ENCODE data around the gene PLA2G4A.

PLA2G4A gene

DNA sequence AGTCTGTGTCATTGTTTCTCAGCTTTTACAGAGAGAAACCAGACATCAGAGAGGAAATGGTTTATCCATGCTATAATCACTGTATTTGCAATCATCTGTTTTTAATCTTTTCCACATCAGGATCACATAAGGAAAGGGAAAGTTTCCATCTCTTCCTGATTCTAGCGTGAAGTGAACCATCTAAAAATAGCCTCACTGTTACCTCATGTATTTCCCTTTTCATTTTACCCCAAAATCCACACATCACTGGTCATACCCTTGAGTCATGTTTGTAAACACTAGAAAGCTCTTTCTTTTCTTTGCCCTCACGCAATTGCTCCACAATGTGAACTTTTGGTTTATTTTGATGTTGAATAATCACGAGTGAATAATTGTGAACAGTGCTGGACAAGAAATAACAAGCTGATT lies 146.0 kb downstream of the PLA2G4A start:
- H3K4me3 ChIP-seq (ENCODE audit: low read depth, low read length) = no peak overlapping the region; the same call in 1 of the 2 replicates
- TF ChIP-seq, protein P1, sequence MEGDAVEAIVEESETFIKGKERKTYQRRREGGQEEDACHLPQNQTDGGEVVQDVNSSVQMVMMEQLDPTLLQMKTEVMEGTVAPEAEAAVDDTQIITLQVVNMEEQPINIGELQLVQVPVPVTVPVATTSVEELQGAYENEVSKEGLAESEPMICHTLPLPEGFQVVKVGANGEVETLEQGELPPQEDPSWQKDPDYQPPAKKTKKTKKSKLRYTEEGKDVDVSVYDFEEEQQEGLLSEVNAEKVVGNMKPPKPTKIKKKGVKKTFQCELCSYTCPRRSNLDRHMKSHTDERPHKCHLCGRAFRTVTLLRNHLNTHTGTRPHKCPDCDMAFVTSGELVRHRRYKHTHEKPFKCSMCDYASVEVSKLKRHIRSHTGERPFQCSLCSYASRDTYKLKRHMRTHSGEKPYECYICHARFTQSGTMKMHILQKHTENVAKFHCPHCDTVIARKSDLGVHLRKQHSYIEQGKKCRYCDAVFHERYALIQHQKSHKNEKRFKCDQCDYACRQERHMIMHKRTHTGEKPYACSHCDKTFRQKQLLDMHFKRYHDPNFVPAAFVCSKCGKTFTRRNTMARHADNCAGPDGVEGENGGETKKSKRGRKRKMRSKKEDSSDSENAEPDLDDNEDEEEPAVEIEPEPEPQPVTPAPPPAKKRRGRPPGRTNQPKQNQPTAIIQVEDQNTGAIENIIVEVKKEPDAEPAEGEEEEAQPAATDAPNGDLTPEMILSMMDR (IDR thresholded peaks at IDR 0.05; ENCODE audit: insufficient read depth, low read length, missing control alignments) = no peak
- POLR2A ChIA-PET = interaction anchor here (1.9 kb wide), 1 partner anchor 295 kb away, joined by 8 read pairs; the partner anchor contains the start of gene PTGS2
- CTCF ChIA-PET = interaction anchor here (0.8 to 1.5 kb wide), 8 partner anchors 10 to 600 kb away, joined by 3 to 8 read pairs (median 4); partner anchors contain the start of genes PTGS2 and TPR
- peak; percentile 90 for DNase-seq (ENCODE audit: low read depth, low spot score)

DNA sequence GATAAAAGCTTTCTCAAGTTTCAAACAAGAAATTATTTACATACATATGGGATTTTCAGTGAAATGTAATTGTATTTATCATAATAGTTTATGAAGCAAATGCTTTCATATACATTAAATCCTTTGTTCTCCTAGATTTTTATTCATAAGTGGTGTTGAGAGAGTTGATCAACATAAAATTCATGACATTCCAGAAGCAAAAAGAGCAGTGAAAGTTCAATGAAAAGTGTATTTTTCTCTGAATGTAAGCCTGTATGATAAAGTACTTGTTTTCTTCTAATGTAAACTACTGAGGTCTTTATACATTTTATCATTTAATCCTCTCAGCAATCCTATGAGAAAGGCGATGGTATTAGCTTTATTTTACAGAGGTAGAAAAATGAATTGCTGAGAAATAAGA lies 146.5 kb downstream of the PLA2G4A start:
- no peak overlapping the region; the same call in 1 of the 2 replicates for H3K4me3 ChIP-seq (ENCODE audit: low read depth, low read length)
- POLR2A ChIA-PET = interaction anchor here (1.9 kb wide), 1 partner anchor 295 kb away, joined by 8 read pairs; the partner anchor contains the start of gene PTGS2
- TF ChIP-seq, protein P1 (IDR thresholded peaks at IDR 0.05; ENCODE audit: insufficient read depth, low read length, missing control alignments) = no peak
- no peak for DNase-seq (ENCODE audit: low read depth, low spot score)
- CTCF ChIA-PET = interaction anchor here (0.8 to 1.5 kb wide), 8 partner anchors 9 to 600 kb away, joined by 3 to 8 read pairs (median 4); partner anchors contain the start of genes PTGS2 and TPR

DNA sequence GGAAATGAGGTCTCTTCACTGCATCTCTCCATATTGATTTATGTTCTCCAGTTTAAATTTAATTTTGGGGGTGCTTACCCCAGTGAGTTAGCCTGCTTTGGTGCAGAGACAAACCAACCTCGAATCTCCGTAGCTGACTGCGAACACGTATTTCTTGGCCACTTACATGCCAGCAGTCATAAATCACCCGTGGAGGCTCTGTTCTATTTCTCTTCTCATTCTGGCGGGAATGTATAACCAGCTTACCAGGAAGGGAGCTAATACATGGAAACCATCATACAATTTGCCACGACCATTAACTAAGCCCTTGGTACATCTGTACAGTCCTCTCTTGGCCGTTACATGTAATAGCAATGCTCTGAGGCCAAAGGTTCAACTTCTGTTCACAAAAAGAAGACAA lies 148.0 kb downstream of the PLA2G4A start:
- DNase-seq (ENCODE audit: low read depth, low spot score) = no peak
- CTCF ChIA-PET = interaction anchor here (0.7 to 3.2 kb wide), 6 partner anchors 11 to 602 kb away, joined by 3 to 24 read pairs (median 4); partner anchors contain the start of gene TPR
- no peak overlapping the region for H3K4me3 ChIP-seq (ENCODE audit: low read depth, low read length)
- TF ChIP-seq, protein P1 (IDR thresholded peaks at IDR 0.05; ENCODE audit: insufficient read depth, low read length, missing control alignments) = no peak
- POLR2A ChIA-PET = interaction anchor here (1.1 kb wide), 1 partner anchor 297 kb away, joined by 3 read pairs; the partner anchor contains the start of gene PTGS2

DNA sequence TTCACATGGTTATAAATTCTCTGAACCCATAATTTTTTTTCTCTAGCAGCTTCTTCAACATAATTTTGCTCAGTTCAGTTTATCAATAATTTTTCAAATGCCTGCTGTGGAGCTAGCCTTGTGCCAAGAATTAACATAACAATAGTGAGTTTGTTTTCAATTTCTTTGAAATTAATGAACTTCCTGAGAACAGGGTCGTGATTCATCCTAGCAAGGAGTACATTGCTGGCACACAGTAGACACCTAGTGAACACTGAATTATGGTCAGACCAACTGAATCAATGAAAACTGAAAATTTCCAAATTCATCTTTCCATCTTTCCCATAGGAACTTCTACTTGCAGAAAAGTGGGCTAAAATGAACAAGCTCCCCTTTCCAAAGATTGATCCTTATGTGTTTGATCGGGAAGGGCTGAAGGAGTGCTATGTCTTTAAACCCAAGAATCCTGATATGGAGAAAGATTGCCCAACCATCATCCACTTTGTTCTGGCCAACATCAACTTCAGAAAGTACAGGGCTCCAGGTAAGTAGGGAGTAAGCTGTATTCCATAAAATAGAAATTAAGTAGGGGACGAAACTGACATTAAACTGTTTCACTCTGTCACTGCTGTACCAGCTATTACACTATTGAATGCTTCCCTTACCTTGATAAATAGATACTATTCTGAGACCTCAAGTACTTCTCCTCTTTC lies 148.7 kb downstream of the PLA2G4A start:
- POLR2A ChIA-PET = interaction anchor here (1.1 kb wide), 1 partner anchor 297 kb away, joined by 3 read pairs; the partner anchor contains the start of gene PTGS2
- no peak for DNase-seq (ENCODE audit: low read depth, low spot score)
- TF ChIP-seq, protein P1 (IDR thresholded peaks at IDR 0.05; ENCODE audit: insufficient read depth, low read length, missing control alignments) = no peak
- H3K4me3 ChIP-seq (ENCODE audit: low read depth, low read length) = no peak overlapping the region
- CTCF ChIA-PET = interaction anchor here (0.7 to 3.2 kb wide), 5 partner anchors 10 to 495 kb away, joined by 3 to 24 read pairs (median 4); no protein-coding TSS in a partner anchor

DNA sequence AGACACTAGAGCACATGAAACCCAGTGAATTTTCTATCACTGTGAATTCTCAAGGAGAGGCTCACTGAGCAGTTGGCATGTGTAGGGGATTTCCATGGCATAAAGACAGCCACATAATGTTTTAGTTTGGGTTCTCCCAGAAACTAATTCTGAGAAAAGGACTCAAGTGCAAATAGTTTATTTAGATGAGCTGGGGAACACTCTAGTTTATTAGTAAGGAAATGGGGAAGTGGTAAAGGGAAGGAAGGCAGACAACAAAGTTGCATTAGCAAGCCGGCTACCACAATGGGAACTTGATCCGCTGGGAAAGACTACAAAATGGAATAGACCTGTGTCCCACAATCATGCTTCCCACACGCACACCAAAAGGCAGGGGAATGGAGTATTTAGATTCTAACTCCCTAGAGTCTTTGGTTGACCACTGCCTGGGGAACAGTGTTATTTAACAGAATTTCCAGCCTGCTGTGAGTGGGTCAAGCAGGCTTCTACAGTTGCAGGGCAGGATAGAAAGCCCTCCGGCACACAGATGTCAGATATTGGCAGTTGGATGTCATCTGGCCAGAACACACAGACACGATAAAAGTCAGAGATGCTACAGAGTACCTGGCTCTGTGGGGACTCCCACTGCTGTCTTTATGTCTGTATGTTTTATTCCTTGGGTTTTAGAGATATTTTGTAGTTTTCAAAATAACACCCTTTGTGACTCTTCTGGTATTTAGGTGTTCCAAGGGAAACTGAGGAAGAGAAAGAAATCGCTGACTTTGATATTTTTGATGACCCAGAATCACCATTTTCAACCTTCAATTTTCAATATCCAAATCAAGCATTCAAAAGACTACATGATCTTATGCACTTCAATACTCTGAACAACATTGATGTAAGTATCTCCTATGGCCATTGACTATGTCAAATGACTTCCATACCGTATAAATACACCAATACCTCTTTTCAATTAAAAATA lies 150.1 kb downstream of the PLA2G4A start:
- no peak for DNase-seq (ENCODE audit: low read depth, low spot score)
- no peak overlapping the region for H3K4me3 ChIP-seq (ENCODE audit: low read depth, low read length)
- POLR2A ChIA-PET = no interaction called here
- TF ChIP-seq, protein P1 (IDR thresholded peaks at IDR 0.05; ENCODE audit: insufficient read depth, low read length, missing control alignments) = no peak
- CTCF ChIA-PET = interaction anchor here (3.2 kb wide), 1 partner anchor 8 kb away, joined by 24 read pairs; no protein-coding TSS in a partner anchor
